LNCaP clone FGC (cell line): Measurements from ENCODE around the gene PDCD10.

ENCODE experiments used
- DNase-seq: peaks from one replicate; pipeline ENCODE4 v3.0.0-alpha.2; 2011; ENCODE audit warnings: low read depth
- H3K4me3 ChIP-seq: 2 replicates; pipeline ENCODE4 v1.5.1; 2011; ENCODE audit warnings: mild to moderate bottlenecking, low read depth, low read length, control low read depth
- TF ChIP-seq, protein P1 (sequence below): IDR thresholded peaks from 2 replicates; pipeline ENCODE4 v1.5.1; 2012; ENCODE audit warnings: mild to moderate bottlenecking; ENCODE audit not compliant: control insufficient read depth, insufficient read depth; ENCODE audit errors: extremely low read depth

PDCD10 gene

DNA sequence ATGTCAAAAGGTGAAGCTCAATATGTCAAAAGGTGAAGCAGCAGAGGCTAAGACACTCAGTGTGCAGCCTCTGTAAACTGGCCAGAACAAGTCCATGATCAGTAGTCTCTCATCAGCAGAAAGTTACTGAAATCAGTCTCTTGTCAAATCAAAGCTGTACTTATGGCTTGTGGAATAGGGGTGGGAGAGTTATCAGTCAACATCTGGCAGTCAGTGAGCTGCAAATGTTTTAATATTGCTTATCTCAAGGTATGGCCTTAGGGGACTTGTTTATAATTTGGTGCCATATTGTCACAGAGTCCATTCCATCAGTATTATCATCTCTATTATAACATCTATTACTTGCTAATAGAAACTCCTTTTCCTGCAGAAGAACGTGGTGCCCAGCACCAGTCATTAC lies 66.0 kb downstream of the PDCD10 start:
- no peak overlapping the region for H3K4me3 ChIP-seq
- DNase-seq, result no peak
- TF ChIP-seq, protein P1, sequence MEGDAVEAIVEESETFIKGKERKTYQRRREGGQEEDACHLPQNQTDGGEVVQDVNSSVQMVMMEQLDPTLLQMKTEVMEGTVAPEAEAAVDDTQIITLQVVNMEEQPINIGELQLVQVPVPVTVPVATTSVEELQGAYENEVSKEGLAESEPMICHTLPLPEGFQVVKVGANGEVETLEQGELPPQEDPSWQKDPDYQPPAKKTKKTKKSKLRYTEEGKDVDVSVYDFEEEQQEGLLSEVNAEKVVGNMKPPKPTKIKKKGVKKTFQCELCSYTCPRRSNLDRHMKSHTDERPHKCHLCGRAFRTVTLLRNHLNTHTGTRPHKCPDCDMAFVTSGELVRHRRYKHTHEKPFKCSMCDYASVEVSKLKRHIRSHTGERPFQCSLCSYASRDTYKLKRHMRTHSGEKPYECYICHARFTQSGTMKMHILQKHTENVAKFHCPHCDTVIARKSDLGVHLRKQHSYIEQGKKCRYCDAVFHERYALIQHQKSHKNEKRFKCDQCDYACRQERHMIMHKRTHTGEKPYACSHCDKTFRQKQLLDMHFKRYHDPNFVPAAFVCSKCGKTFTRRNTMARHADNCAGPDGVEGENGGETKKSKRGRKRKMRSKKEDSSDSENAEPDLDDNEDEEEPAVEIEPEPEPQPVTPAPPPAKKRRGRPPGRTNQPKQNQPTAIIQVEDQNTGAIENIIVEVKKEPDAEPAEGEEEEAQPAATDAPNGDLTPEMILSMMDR, result no peak

DNA sequence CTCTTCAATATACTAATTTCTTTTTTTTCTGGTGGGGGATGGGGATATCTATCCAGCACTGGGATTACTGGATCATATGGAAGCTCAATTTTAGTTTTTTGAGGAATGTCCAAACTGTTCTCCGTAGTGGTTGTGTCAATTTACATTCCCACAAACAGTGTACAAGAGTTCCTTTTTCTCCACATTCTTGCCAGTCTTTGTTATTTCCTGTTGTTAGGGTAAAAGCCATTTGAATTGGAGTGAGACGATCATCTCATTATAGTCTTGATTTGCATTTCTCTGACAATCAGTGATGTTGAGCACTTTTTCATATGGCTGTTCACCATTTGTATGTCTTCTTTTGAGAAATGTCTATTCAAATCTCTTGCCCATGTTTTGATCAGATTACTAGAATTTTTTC lies 68.1 kb downstream of the PDCD10 start:
- TF ChIP-seq, protein P1, result no peak
- no peak overlapping the region for H3K4me3 ChIP-seq
- no peak for DNase-seq

DNA sequence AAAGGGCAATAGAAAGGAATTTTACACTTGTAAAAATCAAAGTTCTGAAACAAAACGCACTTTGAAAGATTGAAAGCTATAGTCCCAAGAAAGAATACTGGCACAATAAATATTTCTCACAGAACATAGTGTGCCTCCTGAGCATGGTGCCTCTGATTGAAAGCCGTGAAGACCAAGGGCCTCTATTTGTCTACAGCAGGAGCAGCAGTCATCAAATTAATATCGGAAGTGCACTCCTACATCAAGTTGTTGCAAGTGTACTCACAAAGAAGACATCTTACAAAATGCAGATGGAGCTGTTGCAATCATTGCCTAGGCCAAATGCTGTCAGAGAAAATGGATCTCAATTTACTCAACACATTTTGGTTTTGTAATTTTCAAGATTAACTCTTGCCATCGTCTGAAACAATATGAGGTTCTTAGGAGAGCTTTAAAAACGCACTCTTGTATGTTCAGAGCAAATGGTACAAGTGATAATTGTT lies 71.7 kb downstream of the PDCD10 start:
- no peak overlapping the region for H3K4me3 ChIP-seq
- no peak for DNase-seq
- TF ChIP-seq, protein P1, result no peak

DNA sequence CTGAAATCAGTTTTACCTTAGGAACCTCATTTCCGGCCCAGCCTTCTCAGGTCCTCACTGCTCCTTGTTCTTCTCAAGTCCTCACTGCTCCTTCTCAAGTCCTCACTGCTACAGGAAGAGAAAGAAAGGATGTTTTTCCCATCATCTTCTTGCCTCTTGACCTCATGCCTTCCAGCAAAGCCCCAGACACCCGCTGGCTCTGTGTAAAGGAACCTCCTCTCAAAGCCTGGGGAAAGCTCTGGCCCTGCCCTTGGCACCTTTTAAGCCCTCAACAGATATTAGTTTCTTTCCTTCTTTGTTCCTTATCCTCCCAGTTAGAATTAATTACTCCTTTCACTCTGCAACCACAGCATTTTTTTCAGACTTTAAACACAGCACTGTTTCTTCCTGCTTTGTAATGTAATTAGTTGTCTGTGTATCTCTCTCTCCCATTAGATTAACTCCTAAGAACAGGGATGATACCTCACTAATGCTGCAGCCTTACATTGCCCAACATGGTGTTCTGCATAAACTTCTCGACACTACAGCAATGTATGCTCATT lies 76.9 kb downstream of the PDCD10 start:
- TF ChIP-seq, protein P1, result no peak
- no peak overlapping the region for H3K4me3 ChIP-seq
- no peak for DNase-seq

DNA sequence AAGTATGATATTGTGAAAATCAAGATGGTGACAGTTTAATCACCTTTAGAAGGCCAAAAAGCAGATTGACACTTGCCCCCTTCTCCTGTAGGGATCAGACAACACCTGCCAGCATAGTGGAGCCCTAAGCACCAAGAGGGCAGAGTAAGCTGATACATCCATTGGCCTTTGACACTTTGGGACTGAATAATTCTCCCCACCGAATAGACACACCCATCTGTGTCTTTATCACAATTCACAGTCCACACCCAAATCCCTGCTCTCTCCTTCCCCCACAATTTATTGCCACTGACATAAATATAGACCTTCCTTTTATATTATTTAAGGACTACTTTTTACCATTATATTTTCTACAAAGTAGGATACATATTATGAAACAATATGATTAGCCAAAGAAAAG lies 77.9 kb downstream of the PDCD10 start:
- H3K4me3 ChIP-seq, result no peak overlapping the region

DNA sequence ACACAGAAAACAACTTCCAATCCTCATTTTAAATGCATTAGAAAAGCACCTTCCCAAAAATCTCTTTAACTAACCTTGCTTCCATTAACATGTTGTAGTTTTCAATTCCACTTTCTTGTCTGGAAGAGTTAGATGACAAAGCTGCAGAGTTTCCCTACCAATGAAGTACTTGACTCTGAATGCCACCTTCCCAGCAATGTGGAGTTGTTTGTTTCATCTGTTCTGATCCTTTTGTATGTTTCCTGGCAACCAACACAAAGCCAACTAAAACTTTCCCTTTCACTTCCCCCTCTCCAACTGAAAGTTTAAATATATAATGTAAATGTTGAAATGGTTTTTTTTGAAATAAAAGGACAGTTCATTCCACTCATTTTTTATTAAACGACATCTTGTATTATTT lies 80.9 kb downstream of the PDCD10 start, which contains the start of gene WDR49:
TSS of gene WDR49 (minus strand) at position 183 of the 400 bp plus-strand sequence. CDS start 517 bp downstream, outside the sequence.
- no peak for DNase-seq
- no peak within 1 kb of the TSS for H3K4me3 ChIP-seq
- TF ChIP-seq, protein P1, result no peak

More for the DNA sequence above, 77.9 kb downstream of the PDCD10 start:
- no peak for DNase-seq
- TF ChIP-seq, protein P1, result no peak

DNA sequence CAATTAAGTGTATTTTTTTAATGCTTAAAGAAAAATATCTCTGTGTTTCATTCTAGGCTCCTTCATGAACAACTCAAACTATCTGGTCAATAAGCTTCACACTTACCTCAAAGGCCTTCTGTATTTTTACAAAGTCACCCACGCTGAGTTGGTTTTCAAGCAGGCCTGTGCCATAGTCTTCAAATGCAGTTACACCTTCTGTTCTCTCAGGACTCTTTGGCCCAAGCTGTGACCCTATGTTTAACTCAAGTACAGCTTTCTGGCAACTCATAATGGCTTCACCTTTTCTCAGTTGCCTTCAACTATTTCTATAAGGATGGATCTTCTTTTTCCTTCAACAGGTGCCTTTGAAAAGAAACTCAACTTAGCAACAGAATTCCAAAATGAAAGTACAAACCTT lies 81.5 kb downstream of the PDCD10 start:
- H3K4me3 ChIP-seq, result no peak overlapping the region
- DNase-seq, result no peak
- TF ChIP-seq, protein P1, result no peak
